OCI-LY3 (cell line): ENCODE results near the gene TGFB3.

Experiments used
- H2AFZ ChIP-seq: fragments of 200-600, 300-600 bp; shearing (Covaris generic); 2 replicates; pipeline ENCODE4 v1.6.0; 2014; ENCODE audit warnings: antibody characterized with exemption, low read depth, low read length
- H3K27ac ChIP-seq: fragments of 200-600, 300-600 bp; sonication (generic); 2 replicates; pipeline ENCODE4 v1.5.1; 2014; ENCODE audit warnings: mild to moderate bottlenecking, low read length, moderate library complexity, mixed read lengths
- H3K27me3 ChIP-seq: fragments of 200-600, 300-600 bp; sonication (generic); 2 replicates; pipeline ENCODE4 v1.6.1; 2014; ENCODE audit warnings: low read depth, low read length, mixed read lengths
- H3K36me3 ChIP-seq: fragments of 200-600, 300-600 bp; sonication (generic); replicated peaks from 2 replicates; pipeline ENCODE3; 2014; ENCODE audit warnings: low read depth, low read length, mixed read lengths
- H3K4me1 ChIP-seq: fragments of 300-600, 200-600 bp; sonication (generic); 2 replicates; pipeline ENCODE4 v1.6.1; 2014; ENCODE audit warnings: low read length, mixed read lengths
- H3K4me2 ChIP-seq: fragments of 200-600, 300-600 bp; sonication (generic); 2 replicates; pipeline ENCODE4 v1.6.1; 2014; ENCODE audit warnings: low read length, mixed read lengths
- H3K4me3 ChIP-seq: fragments of 300-600, 200-600 bp; sonication (generic); 2 replicates; pipeline ENCODE4 v1.5.1; 2014; ENCODE audit warnings: antibody characterized with exemption, mild to moderate bottlenecking, low read length, moderate library complexity
- H3K79me2 ChIP-seq: fragments of 300-600, 200-600 bp; shearing (Covaris generic); 2 replicates; pipeline ENCODE4 v1.6.1; 2014; ENCODE audit warnings: mild to moderate bottlenecking, low read length, mixed read lengths
- H3K9ac ChIP-seq: fragments of 300-600, 200-600 bp; shearing (Covaris generic); 2 replicates; pipeline ENCODE4 v1.6.0; 2014; ENCODE audit warnings: mild to moderate bottlenecking, low read length, moderate library complexity
- H3K9me3 ChIP-seq: fragments of 200-600, 300-600 bp; shearing (Covaris generic); 2 replicates; pipeline ENCODE4 v1.6.1; 2014; ENCODE audit warnings: low read length, mixed read lengths; ENCODE audit not compliant: insufficient read depth
- H4K20me1 ChIP-seq: fragments of 200-600, 300-600 bp; sonication (generic); 2 replicates; pipeline ENCODE4 v1.6.1; 2016; ENCODE audit warnings: low read length, mixed read lengths; ENCODE audit not compliant: insufficient read depth
- CTCF ChIP-seq: fragments of 200-600, 300-600 bp; sonication (generic); IDR thresholded peaks from 2 replicates; pipeline ENCODE4 v1.5.1; 2014; ENCODE audit warnings: antibody characterized with exemption, low read length, low read depth
- EZH2phosphoT487 ChIP-seq: fragments of 200-600 bp; shearing (Covaris generic); IDR thresholded peaks from 2 replicates; pipeline ENCODE4 v1.6.1; 2018; ENCODE audit warnings: antibody characterized with exemption, mixed run types, low read depth

Gene TGFB3

GRCh38 chr14:75979648-75980565 is 1.9 kb downstream of the TGFB3 start:
- Histone ChIP-seq H3K36me3 (no peaks in the 10 kb centered on the region), H3K9ac (no peak overlapping the region), H3K27me3 (no peaks in the 10 kb centered on the region), H4K20me1 (no peaks in the 10 kb centered on the region), H2AFZ (no peak overlapping the region), H3K9me3 (no peaks in the 10 kb centered on the region), H3K79me2 (no peaks in the 10 kb centered on the region), H3K27ac (no peak overlapping the region), H3K4me3 (no peak overlapping the region), H3K4me1 (peaks cover 10% of the 10 kb centered on the region; the same call in 1 of the 2 replicates), H3K4me2 (no peak overlapping the region)
- no peak for TF ChIP-seq EZH2phosphoT487

- Histone ChIP-seq H3K4me3 (no peak overlapping the region), H3K4me1 (peaks cover 10% of the 10 kb centered on the region; the same call in 1 of the 2 replicates), H3K4me2 (no peak overlapping the region), H3K27me3 (no peaks in the 10 kb centered on the region), H3K9me3 (no peaks in the 10 kb centered on the region), H4K20me1 (no peaks in the 10 kb centered on the region), H3K36me3 (no peaks in the 10 kb centered on the region), H3K9ac (no peak overlapping the region), H3K27ac (no peak overlapping the region), H2AFZ (no peak overlapping the region), H3K79me2 (no peaks in the 10 kb centered on the region)
- TF ChIP-seq CTCF: peak; percentile 78
- no peak for TF ChIP-seq EZH2phosphoT487
These were observed 2.7 kb downstream of the TGFB3 start for GRCh38 chr14:75979071-75979571.

GRCh38 chr14:75978249-75978731 is 3.5 kb downstream of the TGFB3 start:
- Histone ChIP-seq H4K20me1 (no peaks in the 10 kb centered on the region), H3K27ac (no peak overlapping the region), H3K4me2 (no peak overlapping the region), H3K9me3 (no peaks in the 10 kb centered on the region), H3K36me3 (no peaks in the 10 kb centered on the region), H3K4me3 (no peak overlapping the region), H2AFZ (no peak overlapping the region), H3K79me2 (no peaks in the 10 kb centered on the region), H3K27me3 (no peaks in the 10 kb centered on the region), H3K9ac (no peak overlapping the region), H3K4me1 (peaks cover 10% of the 10 kb centered on the region; the same call in 1 of the 2 replicates)
- TF ChIP-seq EZH2phosphoT487 (no peak), CTCF (no peak)

DNA sequence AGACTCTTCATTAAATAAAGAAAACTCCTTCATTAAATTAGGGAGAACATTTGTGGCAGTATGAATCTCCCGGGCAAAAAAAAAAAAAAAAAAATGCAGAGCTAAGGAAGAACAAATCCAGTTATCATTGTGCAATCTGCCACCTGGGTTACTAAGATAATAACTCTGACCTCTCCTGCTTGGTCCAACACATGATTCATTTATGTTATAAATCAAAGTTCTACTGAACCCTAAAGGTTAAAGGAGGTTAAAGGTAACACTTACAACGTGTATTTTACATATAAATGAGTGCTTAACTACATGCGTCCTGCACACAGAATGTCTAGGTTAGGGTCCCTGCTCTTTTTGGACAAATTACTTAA is 4.2 kb downstream of the TGFB3 start:
- Histone ChIP-seq H3K9ac (no peak overlapping the region), H2AFZ (no peak overlapping the region), H3K9me3 (no peaks in the 10 kb centered on the region), H3K79me2 (no peaks in the 10 kb centered on the region), H3K4me1 (peaks cover 5% of the 10 kb centered on the region; the same call in 1 of the 2 replicates), H3K27ac (no peak overlapping the region), H3K27me3 (no peaks in the 10 kb centered on the region), H3K36me3 (no peaks in the 10 kb centered on the region), H4K20me1 (no peaks in the 10 kb centered on the region), H3K4me2 (no peak overlapping the region), H3K4me3 (no peak overlapping the region)
- no peak for TF ChIP-seq EZH2phosphoT487
- TF ChIP-seq CTCF: no peak
